ENCODE data around the gene GLYR1. TPM values are rescaled to one million over a fixed set of nuclear protein-coding genes. Genes with fewer than 3 reads are reported as not detected.

Gene GLYR1
- polyA plus RNA-seq, 2 donors, result 34.3 to 35.6 TPM

- 90 to 94% methylated on average over 9 of the region's 9 CpGs for WGBS, 2 donors
- H3K9me3 ChIP-seq (ENCODE audit: control insufficient read depth in 2 of 2, insufficient read depth in 1 of 2, low read depth in 1 of 2, low read length in 1 of 2), result no peaks in the 10 kb centered on the region
- H3K27me3 ChIP-seq (ENCODE audit: control insufficient read depth in 1 of 2, insufficient read depth in 2 of 2, low read length in 2 of 2), result no peaks in the 10 kb centered on the region
- H3K4me1 ChIP-seq (ENCODE audit: control insufficient read depth in 2 of 2, insufficient read depth in 2 of 2, low read length in 1 of 2), result peaks cover 3 to 5% of the 10 kb centered on the region in 2 donors
- no peak overlapping the region for H3K4me3 ChIP-seq (ENCODE audit: low read depth in 1 of 2, low read length in 2 of 2)
- peaks cover 10 to 43% of the 10 kb centered on the region in 2 donors for H3K36me3 ChIP-seq (ENCODE audit: control insufficient read depth in 2 of 2, insufficient read depth in 2 of 2, low read length in 1 of 2)
- no peak overlapping the region for H3K27ac ChIP-seq (ENCODE audit: low read depth in 2 of 2, low read length in 1 of 2)
Observed at GRCh38 chr16:4762205-4762604, 84.9 kb downstream of the GLYR1 start.

GRCh38 chr16:4760221-4760910 lies 86.7 kb downstream of the GLYR1 start:
- H3K36me3 ChIP-seq (ENCODE audit: control insufficient read depth in 2 of 2, insufficient read depth in 2 of 2, low read length in 1 of 2), result peaks cover 10 to 45% of the 10 kb centered on the region in 2 donors
- no peak overlapping the region for H3K27ac ChIP-seq (ENCODE audit: low read depth in 2 of 2, low read length in 1 of 2)
- no peaks in the 10 kb centered on the region for H3K27me3 ChIP-seq (ENCODE audit: control insufficient read depth in 1 of 2, insufficient read depth in 2 of 2, low read length in 2 of 2)
- H3K4me3 ChIP-seq (ENCODE audit: low read depth in 1 of 2, low read length in 2 of 2), result no peak overlapping the region
- WGBS, 2 donors, result 90 to 91% methylated on average over 23 of the region's 23 CpGs
- H3K9me3 ChIP-seq (ENCODE audit: control insufficient read depth in 2 of 2, insufficient read depth in 1 of 2, low read depth in 1 of 2, low read length in 1 of 2), result no peaks in the 10 kb centered on the region
- peaks cover 0 to 1% of the 10 kb centered on the region in 2 donors for H3K4me1 ChIP-seq (ENCODE audit: control insufficient read depth in 2 of 2, insufficient read depth in 2 of 2, low read length in 1 of 2)

- H3K4me3 ChIP-seq (ENCODE audit: low read depth in 1 of 2, low read length in 2 of 2), result no peak overlapping the region
- 96% methylated on average over 6 of the region's 6 CpGs for WGBS, 2 donors
- H3K27me3 ChIP-seq (ENCODE audit: control insufficient read depth in 1 of 2, insufficient read depth in 2 of 2, low read length in 2 of 2), result no peaks in the 10 kb centered on the region
- no peak overlapping the region for H3K27ac ChIP-seq (ENCODE audit: low read depth in 2 of 2, low read length in 1 of 2)
- no peaks in the 10 kb centered on the region for H3K4me1 ChIP-seq (ENCODE audit: control insufficient read depth in 2 of 2, insufficient read depth in 2 of 2, low read length in 1 of 2)
- peaks cover 0 to 2% of the 10 kb centered on the region in 2 donors for H3K9me3 ChIP-seq (ENCODE audit: control insufficient read depth in 2 of 2, insufficient read depth in 1 of 2, low read depth in 1 of 2, low read length in 1 of 2)
- H3K36me3 ChIP-seq (ENCODE audit: control insufficient read depth in 2 of 2, insufficient read depth in 2 of 2, low read length in 1 of 2), result peaks cover 11 to 55% of the 10 kb centered on the region in 2 donors
Observed at GRCh38 chr16:4755687-4756086, 91.4 kb downstream of the GLYR1 start.

- 99 to 100% methylated on average over 4 of the region's 4 CpGs for WGBS, 2 donors
- Histone ChIP-seq H3K36me3 (ENCODE audit: control insufficient read depth in 2 of 2, insufficient read depth in 2 of 2, low read length in 1 of 2) (peaks cover 10 to 47% of the 10 kb centered on the region in 2 donors), H3K4me1 (ENCODE audit: control insufficient read depth in 2 of 2, insufficient read depth in 2 of 2, low read length in 1 of 2) (no peaks in the 10 kb centered on the region), H3K27ac (ENCODE audit: low read depth in 2 of 2, low read length in 1 of 2) (no peak overlapping the region), H3K27me3 (ENCODE audit: control insufficient read depth in 1 of 2, insufficient read depth in 2 of 2, low read length in 2 of 2) (no peaks in the 10 kb centered on the region), H3K4me3 (ENCODE audit: low read depth in 1 of 2, low read length in 2 of 2) (no peak overlapping the region), H3K9me3 (ENCODE audit: control insufficient read depth in 2 of 2, insufficient read depth in 1 of 2, low read depth in 1 of 2, low read length in 1 of 2) (peaks cover 0 to 2% of the 10 kb centered on the region in 2 donors)
Observed at GRCh38 chr16:4754865-4755264, 92.2 kb downstream of the GLYR1 start.

- Histone ChIP-seq H3K9me3 (ENCODE audit: control insufficient read depth in 2 of 2, insufficient read depth in 1 of 2, low read depth in 1 of 2, low read length in 1 of 2) (peaks cover 0 to 2% of the 10 kb centered on the region in 2 donors), H3K27ac (ENCODE audit: low read depth in 2 of 2, low read length in 1 of 2) (no peak overlapping the region), H3K4me3 (ENCODE audit: low read depth in 1 of 2, low read length in 2 of 2) (no peak overlapping the region), H3K27me3 (ENCODE audit: control insufficient read depth in 1 of 2, insufficient read depth in 2 of 2, low read length in 2 of 2) (no peaks in the 10 kb centered on the region), H3K36me3 (ENCODE audit: control insufficient read depth in 2 of 2, insufficient read depth in 2 of 2, low read length in 1 of 2) (peaks cover 7 to 41% of the 10 kb centered on the region in 2 donors), H3K4me1 (ENCODE audit: control insufficient read depth in 2 of 2, insufficient read depth in 2 of 2, low read length in 1 of 2) (no peaks in the 10 kb centered on the region)
- 92 to 94% methylated on average over 11 of the region's 11 CpGs for WGBS, 2 donors
Observed at GRCh38 chr16:4753227-4753626, 93.9 kb downstream of the GLYR1 start.

Other genes starting within 250 kb of the GLYR1 start
- gene UBALD1, start 232.4 kb downstream of the GLYR1 start, polyA plus RNA-seq, result 10 to 100 TPM; 18.6 to 34.7 TPM
- gene MGRN1, start 222.5 kb downstream of the GLYR1 start, polyA plus RNA-seq, result 10 to 100 TPM; 10.9 to 15.1 TPM
- gene NUDT16L1, start 153.7 kb downstream of the GLYR1 start, polyA plus RNA-seq, result 10 to 100 TPM; 18.5 to 29.3 TPM
- 10 to 100 TPM in 1 of 2 donors, 1 to 10 TPM in 1; 9.3 to 26.8 TPM for gene ANKS3, start 113.0 kb downstream of the GLYR1 start, polyA plus RNA-seq
- under 1 TPM; 0.39 to 0.81 TPM for gene DNAAF8, start 112.8 kb downstream of the GLYR1 start, polyA plus RNA-seq
- 1 to 10 TPM; 4.4 to 8.9 TPM for gene ZNF500, start 80.1 kb downstream of the GLYR1 start, polyA plus RNA-seq
- gene SEPTIN12, start 58.9 kb downstream of the GLYR1 start, polyA plus RNA-seq, result under 1 TPM in 1 of 2 donors, not detected in 1; 0.07 TPM
- 10 to 100 TPM; 20.1 to 28.6 TPM for gene SMIM22, start 51.9 kb downstream of the GLYR1 start, polyA plus RNA-seq
- gene ROGDI, start 44.7 kb downstream of the GLYR1 start, polyA plus RNA-seq, result 10 to 100 TPM; 28.7 to 49.5 TPM
- gene UBN1, start 193 bp upstream of the GLYR1 start, polyA plus RNA-seq, result 1 to 10 TPM; 5.1 to 7.7 TPM
- 100 to 1,000 TPM; 561 to 739 TPM for gene PPL, start 89.9 kb upstream of the GLYR1 start, polyA plus RNA-seq
- gene SEC14L5, start 111.0 kb upstream of the GLYR1 start, polyA plus RNA-seq, result under 1 TPM; 0.19 to 0.49 TPM
- 1 to 10 TPM; 5.5 to 9.6 TPM for gene NAGPA, start 186.6 kb upstream of the GLYR1 start, polyA plus RNA-seq
- under 1 TPM; 0.26 to 0.88 TPM for gene C16orf89, start 218.7 kb upstream of the GLYR1 start, polyA plus RNA-seq
- gene ALG1, start 224.6 kb upstream of the GLYR1 start, polyA plus RNA-seq, result 10 to 100 TPM in 1 of 2 donors, 1 to 10 TPM in 1; 7.6 to 12.5 TPM